CD4-positive, alpha-beta T cell treated with Interleukin-10 for 1 hour (primary cell): ENCODE results near the gene ACIN1.
A peak's percentile ranks its signal among the peaks of the same experiment; 100 is the strongest.

Experiments used
- DNase-seq: peaks from one replicate; pipeline ENCODE4 v3.0.0-alpha.2; 2020

ACIN1 gene

DNA sequence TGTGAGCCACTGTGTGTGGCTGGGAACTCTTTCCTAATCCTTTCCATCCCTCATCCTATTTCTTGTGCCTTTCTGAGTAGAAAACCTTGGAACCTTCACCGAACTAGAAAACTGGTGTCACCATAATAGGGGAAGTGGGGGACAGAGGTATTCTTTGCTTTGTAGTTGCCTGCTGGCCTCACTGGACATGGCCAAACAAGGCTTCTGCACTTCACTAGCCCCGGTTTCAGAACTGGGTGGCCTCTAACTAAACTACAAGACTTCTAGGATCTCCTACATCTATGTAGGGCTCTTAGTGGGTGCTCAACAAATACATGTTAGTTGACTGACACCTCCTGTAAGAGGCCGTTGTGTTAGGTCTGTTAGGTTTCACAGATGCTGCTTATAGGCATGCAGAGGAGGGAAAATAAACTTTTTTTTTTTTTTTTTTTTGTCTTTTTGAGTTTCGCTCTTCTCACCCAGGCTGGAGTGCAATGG is 10.4 kb upstream of the ACIN1 start:
- DNase-seq, result no peak

DNA sequence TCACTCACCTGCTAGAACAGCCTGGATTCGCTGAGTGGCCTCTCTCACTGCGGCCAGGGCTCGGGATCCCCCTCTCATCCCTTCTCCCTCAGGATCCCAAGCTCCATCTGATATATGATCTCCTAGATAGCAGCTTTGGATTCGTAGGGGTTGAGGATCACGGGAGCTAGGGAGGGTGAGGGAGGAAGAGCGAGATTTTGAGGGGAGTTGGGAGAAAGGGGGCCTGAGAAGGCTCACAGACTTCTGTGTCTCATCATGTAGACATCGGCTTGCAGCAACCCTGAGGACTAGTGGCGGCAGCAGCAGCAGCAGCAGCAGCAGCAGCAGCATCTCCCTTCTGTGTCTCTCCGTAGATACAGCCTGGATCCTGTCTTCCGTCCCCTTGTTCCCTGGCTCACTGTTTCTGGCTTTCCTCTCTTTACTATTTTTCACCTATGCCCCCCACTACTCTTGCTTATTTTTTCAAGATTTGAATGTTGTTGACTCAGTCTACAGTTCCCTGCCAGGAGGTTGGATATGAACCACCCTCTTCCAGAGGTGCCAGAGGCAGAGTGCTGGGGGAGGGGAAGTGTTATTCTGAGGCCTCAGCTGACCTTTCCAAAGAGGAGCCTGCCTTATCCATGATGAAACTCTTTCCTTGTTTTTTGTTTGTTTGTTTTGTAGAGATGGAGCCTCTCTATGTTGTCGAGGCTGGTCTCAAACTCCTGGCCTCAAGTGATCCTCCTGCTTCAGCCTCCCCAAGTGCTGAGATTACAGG is 9.8 kb upstream of the ACIN1 start, which contains the start of gene CIROP:
CIROP (minus strand) TSS at position 399 of the 757 bp plus-strand sequence; CDS start at position 330, 69 bp downstream.
- no peak for DNase-seq

DNA sequence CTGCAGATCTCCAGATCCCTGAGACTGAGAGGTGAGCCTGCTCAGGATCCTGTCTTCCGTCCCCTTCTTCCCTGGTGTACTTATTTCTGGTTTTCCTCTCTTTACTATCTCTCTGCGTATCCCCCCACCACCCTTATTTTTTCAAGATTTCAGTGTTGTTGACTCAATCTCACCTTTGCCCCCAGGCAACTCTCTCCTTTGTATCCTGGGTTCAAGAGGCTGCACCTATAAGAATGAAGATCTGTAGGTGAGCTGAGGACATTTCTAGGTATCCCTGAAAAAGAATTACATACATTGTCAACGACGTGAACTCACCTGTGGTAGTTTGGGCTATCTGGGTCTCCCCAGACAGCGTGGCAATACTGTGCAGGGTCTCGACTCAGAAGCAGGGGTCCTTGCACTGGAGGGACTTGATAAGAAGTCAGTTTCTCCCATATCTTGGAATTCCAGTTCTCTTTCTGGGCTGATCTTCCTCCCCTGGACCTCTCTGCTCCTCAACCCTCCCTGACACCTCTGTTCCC is 9.2 kb upstream of the ACIN1 start:
- DNase-seq, result no peak

- no peak for DNase-seq
These were observed 8.6 kb upstream of the ACIN1 start for GRCh38 chr14:23103581-23103980.

DNA sequence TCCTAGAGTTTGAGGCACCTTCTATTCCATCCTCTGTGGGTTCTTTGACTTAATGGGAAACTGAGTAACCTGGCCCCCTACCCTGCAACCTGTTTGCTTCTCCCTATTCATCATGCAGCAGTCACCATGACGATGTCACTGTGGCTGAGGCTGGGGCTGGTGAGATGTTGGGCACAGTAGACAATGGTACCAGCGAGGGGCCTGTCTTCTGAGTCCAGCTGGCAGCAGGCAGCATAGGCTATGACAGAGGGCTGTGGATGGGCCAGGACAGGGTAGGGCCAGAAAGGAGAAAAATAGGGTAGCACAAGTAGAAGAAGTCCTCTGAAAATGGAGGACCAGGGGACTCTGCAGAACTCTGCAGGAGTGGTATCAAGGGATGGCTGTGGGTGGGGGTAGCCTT is 7.9 kb upstream of the ACIN1 start:
- no peak for DNase-seq

DNA sequence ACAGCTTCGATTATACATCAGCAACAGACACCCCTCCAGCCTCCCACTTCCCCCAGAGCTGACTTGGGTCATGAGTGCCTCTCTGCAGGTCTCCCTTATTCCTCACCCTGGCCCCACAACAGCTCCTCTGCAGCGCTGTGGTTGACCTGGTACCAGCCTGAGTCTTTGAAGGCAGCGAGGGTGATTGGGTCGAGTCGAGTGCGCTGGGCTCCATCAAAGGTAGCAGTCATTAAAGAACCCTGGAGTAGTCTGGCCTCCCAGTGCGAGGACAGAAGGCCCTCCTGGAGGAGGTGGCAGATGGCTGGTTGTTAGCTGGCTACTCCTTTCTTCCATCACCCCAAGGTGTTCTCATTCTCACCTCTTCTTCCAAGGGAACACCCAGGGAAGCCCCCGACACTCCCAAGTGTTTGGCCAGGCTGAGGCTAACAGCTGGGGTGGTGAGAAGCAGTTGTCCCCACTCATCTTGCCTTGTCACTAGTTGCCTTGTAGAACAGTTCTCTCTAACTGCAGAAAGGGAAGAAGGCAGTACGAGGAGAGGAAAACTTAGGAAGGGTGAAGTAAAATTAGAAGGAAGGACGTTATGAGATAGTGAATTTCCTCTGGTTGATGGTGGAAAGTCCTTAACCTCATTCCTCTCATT is 7.2 kb upstream of the ACIN1 start:
- no peak for DNase-seq

- DNase-seq, result no peak
These were observed 6.5 kb upstream of the ACIN1 start for GRCh38 chr14:23101213-23101970.

- no peak for DNase-seq
These were observed 4.4 kb upstream of the ACIN1 start for GRCh38 chr14:23099212-23099861.

- no peak for DNase-seq
These were observed 2.9 kb upstream of the ACIN1 start for GRCh38 chr14:23097786-23098185.

DNA sequence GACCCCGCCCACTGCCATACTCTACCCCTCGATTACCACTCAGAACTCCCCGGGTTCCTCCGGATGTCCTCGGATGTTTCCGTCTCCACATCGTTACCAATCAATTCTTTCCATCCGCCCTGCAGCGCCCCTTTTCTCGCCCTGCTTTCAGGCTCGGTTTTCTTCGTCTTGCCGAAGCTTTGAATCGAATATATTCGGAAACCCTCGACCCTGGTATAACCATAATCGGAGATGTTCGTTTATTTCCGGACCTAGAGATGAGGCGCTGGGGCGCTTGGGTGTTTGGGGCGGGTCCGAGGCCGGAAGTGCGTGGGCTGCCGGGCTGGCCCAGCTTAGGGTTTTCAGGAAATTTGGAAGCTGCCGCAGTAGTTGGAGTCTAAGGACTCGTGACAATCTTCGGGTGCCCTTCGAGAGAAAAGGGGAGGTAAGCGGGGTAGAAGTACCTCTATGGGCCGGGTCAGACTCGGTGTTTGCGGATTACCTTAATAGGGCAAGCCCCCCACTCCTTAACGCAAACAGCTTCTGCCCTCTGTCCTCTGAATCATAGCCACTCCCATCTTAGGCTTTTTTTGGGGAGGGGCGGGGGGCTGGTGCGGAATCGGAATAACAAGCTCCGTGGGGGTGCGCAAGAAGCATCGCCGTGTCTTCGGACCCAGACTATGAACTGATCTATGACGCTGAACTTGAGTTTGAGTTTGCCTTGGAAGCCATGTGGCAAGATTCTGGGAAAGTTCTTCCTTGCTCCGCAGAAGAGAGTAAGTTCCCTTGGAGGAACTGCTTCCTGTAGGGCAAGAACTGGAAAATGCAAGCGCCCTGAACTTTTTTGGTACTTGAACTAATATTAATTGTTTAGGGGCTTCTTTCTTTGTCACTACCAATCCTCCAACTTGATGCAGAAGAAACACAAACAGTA is 516 bp upstream of the ACIN1 start, which contains the start of gene C14orf119:
C14orf119 (plus strand) TSS at position 310 of the 913 bp plus-strand sequence. CDS start 2,154 bp downstream, outside the sequence.
- DNase-seq, result peak; percentile 100

DNA sequence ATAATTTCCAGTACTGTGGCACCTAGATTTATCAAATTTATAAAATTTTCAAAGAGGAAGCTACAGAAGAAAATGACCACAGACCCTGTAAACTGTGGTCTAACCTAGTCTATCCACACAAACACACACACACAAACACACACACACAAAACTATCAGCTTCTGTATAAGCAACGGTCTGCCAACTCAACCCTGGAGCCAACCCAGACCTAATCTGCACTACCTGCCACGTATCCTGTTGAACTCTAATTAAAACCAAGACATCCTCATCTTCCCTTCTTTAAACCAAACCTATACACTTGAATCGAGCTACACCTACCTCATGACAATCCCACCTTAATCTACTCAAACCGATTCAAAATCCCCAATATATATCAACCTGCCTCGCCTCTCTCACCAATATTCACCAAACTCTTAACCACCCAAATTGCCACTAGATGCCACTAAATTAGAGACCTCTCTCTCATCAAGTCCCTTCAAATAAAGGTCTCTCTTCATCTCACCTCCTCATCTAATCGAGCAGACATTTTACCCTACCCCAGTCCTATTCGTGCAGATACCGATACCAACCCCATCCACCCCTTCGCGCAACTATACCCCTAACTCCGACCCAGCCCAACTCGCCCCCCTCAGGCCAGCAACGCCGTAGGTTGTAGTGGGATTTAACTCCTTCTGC is 808 bp downstream of the ACIN1 start:
- no peak for DNase-seq

- DNase-seq, result no peak
These were observed 1.4 kb downstream of the ACIN1 start for GRCh38 chr14:23093526-23093925.

- DNase-seq, result no peak
These were observed 1.8 kb downstream of the ACIN1 start for GRCh38 chr14:23093104-23093503.

GRCh38 chr14:23091294-23092225 is 3.4 kb downstream of the ACIN1 start:
- no peak for DNase-seq

DNA sequence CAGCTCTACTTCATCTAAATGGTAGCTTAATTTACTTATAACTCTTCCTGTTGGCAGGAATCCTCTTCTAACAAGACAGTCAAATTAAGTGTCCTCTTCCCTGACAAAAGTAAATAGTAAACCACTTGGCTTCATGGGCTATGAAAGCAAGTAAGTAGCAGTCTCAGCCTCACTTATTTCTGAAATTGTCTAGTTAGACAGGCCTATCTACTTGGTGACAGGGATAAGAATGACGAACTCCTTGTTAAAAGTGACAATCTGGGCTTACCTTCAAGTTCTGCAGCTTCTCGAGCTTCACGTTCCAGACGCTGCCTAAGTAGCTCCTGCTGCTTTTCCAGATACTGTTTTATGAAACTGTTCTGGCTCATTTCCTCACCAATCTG is 4.7 kb downstream of the ACIN1 start:
- DNase-seq, result no peak

DNA sequence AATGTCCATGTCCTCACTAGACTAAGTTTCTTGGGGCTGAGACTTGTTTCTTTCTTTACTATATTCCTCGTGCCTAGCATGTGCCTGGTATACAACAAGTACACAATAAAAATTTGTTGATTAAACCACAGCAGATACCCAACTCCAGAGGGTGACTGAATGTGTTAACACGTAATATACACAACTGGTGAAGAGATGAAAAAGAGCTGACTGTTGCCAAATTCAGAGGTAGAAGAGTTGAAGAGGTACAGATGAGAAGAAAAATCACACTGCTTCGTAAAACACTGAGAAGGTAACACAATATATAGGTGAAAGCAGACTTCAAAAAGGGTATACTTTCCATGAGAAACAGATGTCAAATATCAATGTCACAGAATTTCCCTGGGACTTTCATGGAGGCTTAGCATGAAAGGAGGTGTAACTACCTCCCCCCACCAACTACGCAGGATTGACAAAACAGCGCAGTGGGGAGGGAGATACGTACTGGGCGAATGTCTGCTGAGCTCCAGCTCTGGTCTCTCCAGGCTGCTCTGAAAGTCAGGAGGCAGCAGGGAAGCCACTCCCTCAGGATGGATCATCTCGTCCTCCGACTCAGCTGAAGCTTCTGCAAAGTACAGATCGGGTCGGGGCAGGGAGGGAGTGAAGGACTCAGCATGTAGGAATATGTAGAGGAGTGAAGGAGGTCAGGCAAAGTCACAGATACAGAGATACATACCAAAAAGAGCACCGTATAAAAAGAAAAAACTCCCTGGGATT is 5.3 kb downstream of the ACIN1 start:
- no peak for DNase-seq

GRCh38 chr14:23086565-23086964 is 8.4 kb downstream of the ACIN1 start:
- no peak for DNase-seq

DNA sequence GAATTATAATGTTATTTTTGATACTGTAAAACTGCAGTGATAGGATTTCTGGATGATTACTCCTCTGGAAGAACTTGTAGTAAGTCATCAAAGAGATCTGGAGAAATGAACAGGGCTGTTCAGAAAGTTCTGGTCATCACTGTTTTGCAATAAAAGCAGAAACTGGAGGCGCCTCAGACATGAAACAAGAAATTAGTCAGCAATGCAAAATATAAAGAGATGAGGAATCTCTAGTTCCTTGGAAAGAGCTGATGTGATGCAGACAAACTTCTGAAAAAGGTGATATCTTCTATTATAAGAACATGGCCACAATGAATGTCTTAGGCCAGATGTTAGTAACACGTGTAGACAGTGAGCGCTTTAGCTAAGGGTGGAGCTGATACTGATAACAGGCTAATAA is 9.5 kb downstream of the ACIN1 start:
- no peak for DNase-seq

DNA sequence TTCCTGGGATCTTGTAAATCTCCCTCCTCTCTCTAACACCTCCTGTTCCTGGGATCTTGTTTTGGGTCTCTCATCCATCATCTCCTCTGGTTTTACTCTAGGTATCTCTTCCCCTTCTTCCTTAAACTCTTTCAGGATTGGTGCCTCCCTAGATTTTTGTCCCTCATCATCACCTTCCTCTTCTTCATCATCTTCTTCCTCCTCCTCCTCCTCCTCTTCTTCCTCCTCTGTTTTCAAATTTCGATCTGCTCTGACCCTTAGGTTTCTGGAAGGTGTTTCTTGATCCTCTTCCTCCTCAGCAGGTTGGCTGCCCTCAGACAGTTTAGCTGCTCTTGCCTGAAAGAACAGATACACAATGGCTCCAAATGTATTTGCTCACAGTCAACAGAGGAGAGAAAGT is 14.5 kb downstream of the ACIN1 start:
- DNase-seq, result no peak
